Muscle of back (tissue), 13 donors: Measurements from ENCODE around the gene RND3. TPM values are rescaled to one million over a fixed set of nuclear protein-coding genes. Genes with fewer than 3 reads are reported as not detected.

Experiments
- DNase-seq, 3 donors: peaks; one replicate each; pipeline versions ENCODE4 v3.0.0 to v3.0.0-alpha.2; 2013
- long read RNA-seq, 9 donors: transcript quantifications; one replicate each; lab custom pipeline, GENCODE V29; 2026
- polyA plus RNA-seq, 10 donors: library from polyadenylated mRNA; unstranded; fragments of 120-200 nt; gene quantifications; one replicate each; pipeline ENCODE4 v1.2.1, GENCODE V29; 2013; ENCODE audit not compliant: insufficient read length in 10 of 10

Gene RND3, protein sequence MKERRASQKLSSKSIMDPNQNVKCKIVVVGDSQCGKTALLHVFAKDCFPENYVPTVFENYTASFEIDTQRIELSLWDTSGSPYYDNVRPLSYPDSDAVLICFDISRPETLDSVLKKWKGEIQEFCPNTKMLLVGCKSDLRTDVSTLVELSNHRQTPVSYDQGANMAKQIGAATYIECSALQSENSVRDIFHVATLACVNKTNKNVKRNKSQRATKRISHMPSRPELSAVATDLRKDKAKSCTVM
- 10 to 100 TPM; 38.0 to 76.1 (median 54.9) TPM for polyA plus RNA-seq
- long read RNA-seq, donor 1, transcript RND3-202 (5 exons, 2,777 nt): major isoform, 9 of 12 reads
- long read RNA-seq, donor 1, partial matches to known transcripts: 0 of 12 reads
- long read RNA-seq, donor 1, other reads (novel, unspliced or antisense): 0 of 12 reads
- long read RNA-seq, donor 2, transcript RND3-202 (5 exons, 2,777 nt): major isoform, 6 of 13 reads
- long read RNA-seq, donor 2, transcript RND3-201 (6 exons, 2,711 nt): major isoform, 6 of 13 reads
- long read RNA-seq, donor 2, partial matches to known transcripts: 0 of 13 reads
- long read RNA-seq, donor 2, other reads (novel, unspliced or antisense): 0 of 13 reads
- long read RNA-seq, donor 3: 0 reads
- long read RNA-seq, donor 4, transcript RND3-202 (5 exons, 2,777 nt): major isoform, 11 of 14 reads
- long read RNA-seq, donor 4, partial matches to known transcripts: 0 of 14 reads
- long read RNA-seq, donor 4, other reads (novel, unspliced or antisense): 0 of 14 reads
- long read RNA-seq, donor 5, transcript RND3-202 (5 exons, 2,777 nt): major isoform, 9 of 15 reads
- long read RNA-seq, donor 5, partial matches to known transcripts: 0 of 15 reads
- long read RNA-seq, donor 5, other reads (novel, unspliced or antisense): 0 of 15 reads
- long read RNA-seq, donor 6, transcript RND3-202 (5 exons, 2,777 nt): major isoform, 6 of 12 reads
- long read RNA-seq, donor 6, partial matches to known transcripts: 0 of 12 reads
- long read RNA-seq, donor 6, other reads (novel, unspliced or antisense): 0 of 12 reads
- long read RNA-seq, donor 7, transcript RND3-202 (5 exons, 2,777 nt): major isoform, 9 of 14 reads
- long read RNA-seq, donor 7, partial matches to known transcripts: 0 of 14 reads
- long read RNA-seq, donor 7, other reads (novel, unspliced or antisense): 0 of 14 reads
- long read RNA-seq, donor 8, transcript RND3-202 (5 exons, 2,777 nt): major isoform, 10 of 18 reads
- long read RNA-seq, donor 8, partial matches to known transcripts: 0 of 18 reads
- long read RNA-seq, donor 8, other reads (novel, unspliced or antisense): 0 of 18 reads
- long read RNA-seq, donor 9, partial matches to known transcripts: 0 of 2 reads
- long read RNA-seq, donor 9, other reads (novel, unspliced or antisense): 0 of 2 reads

DNA sequence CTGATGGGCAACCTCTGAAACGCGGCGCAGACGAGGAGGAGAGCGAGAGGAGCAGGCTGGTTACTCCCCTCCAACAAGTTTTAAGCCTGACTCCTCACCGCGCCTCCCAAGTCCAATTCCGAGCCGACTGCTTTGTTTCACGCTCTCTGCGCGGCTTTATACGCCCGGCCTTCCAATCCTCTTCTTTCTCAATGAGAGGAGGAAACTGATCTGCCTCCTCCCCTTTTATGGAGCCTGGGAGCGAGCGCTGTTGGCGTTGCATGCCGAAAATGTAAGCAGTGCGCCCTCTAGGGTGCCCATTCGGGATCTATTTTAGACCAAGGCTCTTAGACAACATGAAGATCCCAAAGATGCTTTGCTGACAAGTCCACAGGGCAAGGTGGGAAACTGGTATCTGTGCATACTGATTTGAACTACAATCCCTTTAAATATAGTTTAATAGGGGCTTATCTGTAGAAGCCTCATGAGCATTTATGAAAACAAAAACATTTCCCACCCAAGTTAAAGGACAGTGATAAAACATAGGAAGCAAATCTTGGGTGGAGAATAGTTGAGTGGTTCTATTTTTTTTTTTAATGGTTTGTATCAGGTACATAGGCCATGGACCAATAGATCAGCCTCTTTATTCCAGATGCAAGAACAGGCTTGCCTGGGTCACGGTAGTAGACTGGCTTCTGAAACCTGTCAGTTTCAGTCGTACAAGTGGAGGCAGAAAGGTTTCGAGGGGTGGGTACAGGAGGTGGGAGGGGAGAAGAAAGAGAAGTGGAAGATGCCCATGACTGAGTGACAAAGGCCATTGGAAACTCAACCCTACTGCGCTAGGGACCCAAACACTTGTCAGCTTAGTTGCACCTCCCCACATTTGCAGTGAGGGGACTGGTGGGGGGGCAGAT lies at the start of gene RND3:
RND3 (minus strand) TSS at position 131 of the 893 bp plus-strand sequence. CDS start 250 bp downstream, outside the sequence.
- peak; percentile 98 to 99 (median 99) for DNase-seq

DNA sequence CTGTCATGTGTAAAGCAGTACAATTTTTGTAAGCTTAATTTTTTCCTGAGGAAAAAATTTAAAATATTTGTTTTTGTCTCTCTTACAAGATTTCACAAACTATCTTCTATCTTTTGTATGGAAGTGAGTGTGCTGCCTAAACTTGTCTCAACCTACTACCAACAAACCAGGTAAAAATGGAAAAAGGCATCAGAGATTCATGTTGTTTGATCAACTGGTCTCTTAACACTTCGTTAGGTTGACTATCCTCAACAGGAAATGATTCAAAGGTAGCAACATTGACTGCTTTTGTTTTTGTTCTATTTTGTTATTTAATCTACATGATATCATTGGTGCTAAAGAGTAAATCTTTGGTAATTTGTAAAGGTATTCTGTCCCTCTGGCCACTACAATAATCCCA lies 47.7 kb upstream of the RND3 start:
- DNase-seq: no peak

DNA sequence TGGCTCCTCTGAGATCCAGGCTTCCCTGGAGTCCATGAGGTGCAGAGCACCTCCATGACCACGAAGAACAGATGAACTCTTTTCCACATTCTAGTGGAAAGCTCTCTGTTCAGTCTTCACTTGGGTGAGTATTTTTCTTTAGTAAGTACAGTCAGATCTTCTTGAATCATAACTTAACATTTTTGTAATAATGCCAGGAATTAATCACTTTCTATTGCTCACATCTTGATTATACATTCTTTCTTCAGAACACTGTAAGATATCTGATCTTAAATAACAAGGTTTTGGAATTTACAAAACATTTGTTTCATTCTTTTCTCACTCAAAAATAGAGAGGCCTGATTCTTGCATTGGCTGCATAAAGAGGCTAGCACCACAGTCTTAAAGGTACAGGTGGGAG lies 45.4 kb upstream of the RND3 start:
- peak in 1 of 3 donors; percentile 60 for DNase-seq

DNA sequence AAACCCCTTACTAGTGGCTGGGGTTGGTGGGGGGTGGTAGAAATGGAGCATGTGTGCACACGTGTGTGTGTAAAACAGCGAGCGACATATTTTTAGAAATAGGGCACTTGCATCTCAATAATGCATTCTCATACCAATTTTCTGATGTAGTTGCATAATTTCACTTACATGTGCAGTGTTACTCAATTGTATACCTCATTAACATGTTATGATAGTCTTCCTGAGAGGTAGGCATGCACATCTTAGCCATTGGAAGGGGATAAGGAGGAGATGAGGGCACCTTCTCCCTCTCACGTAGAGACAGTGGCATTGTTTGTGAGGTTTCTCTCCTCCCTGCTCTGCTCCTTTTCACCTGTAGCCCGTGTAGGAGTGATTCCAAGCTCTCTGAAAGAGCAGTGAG lies 44.6 kb upstream of the RND3 start:
- DNase-seq: no peak

DNA sequence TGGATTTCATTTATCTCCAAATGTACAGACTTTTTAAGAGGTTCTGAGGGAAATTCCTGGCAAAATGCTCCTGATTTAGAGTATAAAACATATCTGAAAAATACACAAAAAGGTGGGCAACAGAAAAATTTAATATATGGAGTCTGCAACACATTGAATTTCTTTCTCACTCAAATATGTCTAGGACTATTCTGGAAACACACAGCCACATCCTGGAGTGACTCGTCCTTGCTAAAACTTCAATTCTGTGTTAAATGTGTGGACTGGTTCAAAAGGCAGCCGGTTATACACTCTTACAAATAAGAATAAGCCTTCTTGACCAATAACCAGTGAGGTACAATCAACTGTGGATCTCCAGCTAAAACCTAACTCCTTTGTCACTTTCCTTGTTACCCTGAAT lies 44.1 kb upstream of the RND3 start:
- no peak for DNase-seq

DNA sequence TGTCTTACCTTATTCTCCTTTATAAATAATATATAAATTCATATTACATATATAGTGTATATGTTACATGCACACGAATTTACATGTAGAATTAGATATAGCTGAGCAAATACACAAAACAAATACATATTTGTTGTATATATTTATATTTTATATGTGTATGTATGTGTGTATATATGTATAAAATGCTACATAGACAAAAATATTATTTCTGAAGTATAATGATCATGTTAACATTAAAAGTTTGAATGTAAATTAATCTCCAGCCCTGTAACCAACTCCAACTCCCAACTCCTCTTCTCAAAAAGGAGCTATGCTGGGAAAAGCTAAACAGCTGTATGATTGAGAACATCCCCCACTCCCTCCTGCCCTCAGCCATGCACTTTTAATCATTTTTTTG lies 42.7 kb upstream of the RND3 start:
- no peak for DNase-seq

DNA sequence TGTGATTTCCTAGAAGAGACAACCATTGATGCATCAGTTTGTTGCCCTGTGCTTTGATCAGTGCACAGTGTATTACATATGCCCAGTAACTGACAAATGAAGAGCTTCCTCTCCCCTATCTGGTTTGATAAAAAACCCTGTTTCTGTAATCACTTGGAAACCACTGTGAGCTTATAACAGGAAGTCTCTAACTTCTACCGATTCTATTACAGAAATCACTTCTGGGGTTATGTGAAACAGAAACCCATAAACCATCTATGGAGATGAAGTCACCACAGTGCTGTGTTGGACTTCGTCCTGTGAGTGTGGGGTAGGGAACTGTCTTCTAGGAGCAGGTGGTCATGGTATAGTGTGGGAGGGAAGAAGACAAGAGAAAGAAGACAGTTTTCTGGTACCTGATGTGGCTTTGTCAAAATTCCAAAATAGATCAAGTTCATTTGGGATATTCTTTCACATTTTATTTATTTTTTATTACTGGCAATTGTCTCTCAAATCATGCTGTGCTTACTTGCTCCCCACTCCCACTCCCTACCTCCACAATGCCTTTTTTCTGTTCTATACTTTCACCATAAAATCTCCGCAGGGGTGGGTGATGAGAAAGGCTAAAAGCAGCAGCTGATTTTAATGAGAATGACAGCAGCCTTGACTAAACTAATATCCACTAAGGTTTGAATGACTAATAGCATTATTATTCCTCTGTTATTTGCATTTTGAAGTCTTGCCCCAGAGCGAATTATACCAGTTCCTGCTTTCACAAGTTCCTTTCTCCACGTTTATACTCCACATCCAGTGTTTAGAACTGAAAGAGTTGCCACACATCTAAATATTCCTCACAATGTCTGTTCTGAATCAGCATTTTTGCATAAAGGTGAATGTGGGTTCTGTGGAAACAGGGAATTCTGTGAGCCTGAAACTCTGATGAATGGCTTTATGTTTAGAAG lies 41.7 kb upstream of the RND3 start:
- DNase-seq: peak in 1 of 3 donors; percentile 51

DNA sequence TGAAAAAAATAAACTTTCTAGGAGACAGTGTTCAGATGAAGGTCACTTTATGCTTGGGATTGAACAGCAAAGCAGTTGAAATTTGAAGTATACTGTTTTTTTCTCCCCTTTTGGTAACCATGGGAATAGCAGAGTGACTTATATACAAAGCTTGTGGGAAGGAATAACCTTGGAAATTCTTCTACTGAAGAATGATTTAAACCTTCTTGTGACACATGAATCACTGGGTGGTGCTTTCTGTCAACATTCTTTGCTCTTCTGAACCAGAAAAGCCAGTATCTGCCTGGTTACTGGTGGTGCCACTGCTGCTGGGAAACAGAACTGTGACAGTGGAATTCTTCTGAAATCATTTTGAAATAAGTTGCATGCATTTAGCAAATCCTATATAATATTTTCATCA lies 39.4 kb upstream of the RND3 start:
- peak; percentile 34 to 83 (median 56) for DNase-seq

DNA sequence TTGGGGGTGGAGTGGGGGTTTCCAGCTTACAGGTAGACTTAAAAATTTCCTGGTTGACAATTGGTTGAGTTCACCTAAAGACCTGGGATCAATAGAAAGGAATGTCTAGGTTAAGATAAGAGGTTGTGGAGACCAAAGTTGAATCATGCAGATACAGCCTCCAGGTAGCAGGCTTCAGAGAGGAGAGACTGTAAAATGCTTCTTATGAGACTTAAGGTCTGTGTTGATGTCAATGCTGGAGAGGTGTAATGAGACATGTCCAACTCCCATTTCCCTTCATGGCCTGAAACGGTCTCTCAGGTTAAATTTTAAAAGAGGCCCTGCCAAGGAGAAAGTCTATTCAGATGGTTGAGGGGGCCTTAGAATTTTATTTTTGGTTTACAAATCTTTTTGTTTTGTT lies 38.5 kb upstream of the RND3 start:
- no peak for DNase-seq

DNA sequence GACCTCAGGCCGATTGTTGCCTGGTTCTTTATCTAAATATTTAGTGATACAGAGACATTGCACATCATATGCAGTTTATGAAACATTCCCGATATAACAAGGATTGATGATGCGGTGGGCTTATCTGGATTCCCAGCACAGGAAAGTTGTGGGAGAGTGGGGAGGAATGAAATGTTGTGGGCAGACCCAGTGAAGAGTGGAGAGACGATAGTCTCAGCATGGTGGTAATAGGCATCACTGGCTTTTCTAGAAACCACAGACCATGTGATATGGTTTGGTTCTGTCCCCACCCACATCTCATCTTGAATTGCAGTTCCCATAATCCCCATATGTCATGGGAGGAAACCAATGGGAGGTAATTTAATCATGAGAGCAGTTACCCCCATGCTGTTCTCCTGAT lies 34.8 kb upstream of the RND3 start:
- no peak for DNase-seq

DNA sequence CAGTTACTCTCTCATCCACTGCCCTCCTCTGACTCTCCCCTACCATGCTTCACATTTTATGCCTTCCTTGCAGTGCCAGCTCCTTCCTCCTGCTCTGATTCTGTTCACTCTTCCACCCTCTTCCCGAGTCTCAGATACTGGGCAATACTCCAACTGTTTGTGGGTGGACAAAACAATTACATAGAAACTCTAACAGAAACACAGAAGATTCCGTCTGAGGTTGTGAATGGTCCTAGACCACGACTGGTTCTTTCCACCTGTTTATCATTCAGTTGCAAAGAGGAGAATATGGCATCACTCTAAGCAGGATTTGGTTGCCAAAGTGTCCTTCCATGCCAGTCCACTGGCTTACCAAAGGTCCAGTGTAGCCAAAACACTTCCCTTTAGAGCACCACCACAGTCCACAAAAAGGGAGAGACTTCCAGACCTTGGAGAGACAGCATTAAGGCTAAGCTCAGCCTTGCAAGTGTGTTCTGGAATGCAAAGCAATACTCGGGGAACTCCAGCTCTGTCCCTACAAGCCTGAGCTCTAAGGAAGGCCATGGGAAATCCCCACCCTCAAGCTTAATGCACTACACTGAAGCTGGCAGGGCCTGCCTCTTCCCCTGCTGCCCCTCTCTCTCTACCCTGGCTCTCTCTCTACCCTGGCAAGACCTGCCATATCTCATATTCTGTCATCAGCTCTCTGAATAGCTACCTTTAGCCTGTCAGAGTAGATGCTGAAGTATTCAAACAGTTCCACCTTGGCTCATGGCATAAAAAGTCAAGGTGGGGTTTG lies 33.6 kb upstream of the RND3 start:
- no peak for DNase-seq

DNA sequence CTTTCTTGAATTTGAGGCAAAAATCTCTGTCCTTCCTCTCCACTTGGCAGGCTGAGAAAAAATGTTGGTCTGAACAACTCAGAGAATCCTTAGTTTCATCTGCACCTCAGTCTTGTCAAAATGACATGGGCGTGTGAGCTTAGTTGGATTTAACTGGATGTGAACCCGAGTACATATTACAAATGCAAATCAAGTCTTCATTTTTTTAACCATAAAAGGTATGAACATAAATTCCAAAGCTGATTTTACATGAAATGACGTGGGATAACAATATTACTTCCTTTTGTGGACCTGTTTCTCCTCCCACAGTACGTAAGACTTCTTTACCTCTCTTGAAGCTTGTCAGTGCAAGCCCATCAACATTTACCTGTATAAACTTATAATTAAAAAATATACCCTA lies 32.6 kb upstream of the RND3 start:
- DNase-seq: no peak

DNA sequence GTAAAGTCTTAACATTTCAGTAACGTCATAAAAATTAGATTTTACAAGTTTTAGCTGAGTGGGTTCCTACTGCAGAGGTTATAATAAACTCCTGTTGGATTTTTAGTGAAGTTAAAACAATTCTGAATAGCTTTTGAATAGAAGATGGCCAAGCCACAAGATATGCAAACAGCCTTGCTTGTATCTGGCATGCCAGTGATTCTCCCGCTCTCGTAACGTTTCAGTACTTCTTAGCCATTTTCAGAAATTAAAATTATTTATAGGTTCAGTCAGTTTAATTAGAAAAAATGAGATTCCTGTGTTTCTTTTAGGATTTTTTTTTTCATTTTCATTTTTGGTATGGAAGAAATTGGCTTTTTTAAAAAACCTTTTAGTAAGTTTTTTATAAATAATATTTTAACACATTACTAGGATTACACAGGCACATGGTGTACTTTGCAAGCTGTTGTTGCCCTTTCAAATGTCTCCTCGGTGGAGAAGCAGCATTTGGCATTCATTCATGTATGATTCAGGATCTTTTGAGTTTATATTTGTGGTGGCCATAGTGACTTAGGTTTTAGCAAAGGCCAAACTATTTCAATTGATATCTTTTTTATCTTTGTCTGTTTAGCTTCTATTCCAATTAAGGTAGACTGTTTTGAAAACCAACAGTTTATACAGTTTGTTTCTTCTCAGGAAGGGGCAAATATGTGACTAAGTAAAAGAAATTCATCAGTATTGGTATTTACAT lies 30.6 kb upstream of the RND3 start:
- DNase-seq: no peak

DNA sequence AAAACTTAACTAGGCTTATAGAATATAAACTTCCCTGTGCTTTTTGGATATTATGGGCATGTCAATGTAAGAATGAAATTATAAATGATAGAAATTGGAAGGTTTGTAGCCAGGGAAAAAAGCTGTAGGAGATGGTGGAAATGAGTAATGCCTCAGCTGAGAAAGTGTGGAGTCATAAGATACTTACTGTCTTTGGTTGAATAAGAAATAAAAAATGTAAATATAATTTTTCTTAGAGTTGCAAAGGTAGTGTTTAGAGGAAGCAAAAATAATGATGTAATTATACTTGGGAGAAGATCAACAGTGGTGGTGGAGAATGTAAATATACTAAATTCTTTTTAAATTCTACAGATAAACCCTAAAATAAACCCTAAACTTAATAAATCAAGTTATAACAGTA lies 26.2 kb upstream of the RND3 start:
- no peak for DNase-seq

DNA sequence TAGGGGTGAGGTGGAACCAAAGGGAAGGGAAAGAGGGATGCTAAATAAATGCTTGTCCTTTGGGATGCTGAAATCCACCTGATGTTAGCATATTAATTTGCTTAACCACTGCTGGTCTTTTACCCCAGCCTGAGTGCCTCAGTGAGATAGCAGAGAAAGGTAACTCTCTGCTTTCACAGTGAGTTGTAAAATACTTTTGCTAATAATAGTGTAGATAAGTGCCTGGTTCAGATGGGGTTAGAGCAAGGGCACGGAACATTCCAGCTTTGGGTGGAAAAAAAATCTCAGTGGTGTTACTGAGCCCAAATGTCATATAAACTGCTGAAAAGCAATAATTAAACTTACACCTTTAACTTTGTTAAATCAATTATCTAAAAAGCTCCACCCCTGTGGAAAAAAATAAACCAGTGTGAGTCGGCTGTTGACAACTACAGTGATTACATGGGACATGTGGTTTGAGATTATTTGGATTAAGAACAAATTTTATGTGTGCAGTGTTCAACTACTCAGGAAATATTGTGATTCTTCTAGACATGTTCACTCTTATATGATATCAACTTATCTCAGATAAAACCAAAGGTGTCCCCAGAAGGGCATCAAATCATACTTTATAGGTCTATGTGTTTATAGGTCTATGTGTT lies 21.1 kb upstream of the RND3 start:
- no peak for DNase-seq

DNA sequence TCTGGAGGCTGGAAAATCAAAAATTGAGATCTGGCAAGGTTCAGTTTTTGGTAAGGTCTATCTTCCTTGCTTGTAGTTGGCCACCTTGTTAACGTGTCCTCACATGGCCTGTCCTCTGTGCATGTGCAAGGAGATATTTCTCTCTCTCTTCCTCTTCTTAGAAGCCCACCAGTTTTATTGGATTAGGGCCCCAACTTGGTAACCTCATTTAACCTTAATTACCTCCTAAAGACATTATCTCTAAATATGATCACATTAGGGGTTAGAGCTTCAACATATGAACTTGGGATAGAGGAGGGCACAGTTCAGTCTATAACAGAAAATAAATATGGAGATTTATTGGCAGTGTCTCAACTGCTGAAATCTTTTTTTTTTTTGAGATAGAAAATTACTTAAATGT lies 19.6 kb upstream of the RND3 start:
- DNase-seq: no peak

DNA sequence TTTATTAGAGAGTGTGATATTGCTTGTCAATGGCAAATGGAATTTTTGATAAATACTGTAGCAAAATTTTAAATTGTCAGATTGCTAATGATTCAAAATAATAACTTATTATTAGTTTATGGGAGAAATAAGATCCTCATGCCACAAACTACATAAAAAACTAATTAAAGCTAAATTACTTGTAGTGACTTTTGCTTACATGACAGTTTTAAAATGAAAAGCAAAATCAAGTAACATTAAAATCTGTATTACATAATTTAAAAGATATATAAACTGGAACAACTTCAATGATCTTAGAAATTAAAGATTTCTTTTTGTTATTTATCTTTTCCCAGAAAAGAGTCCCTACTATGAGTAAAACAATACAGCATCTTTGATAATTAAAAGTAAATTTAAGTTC lies 17.7 kb upstream of the RND3 start:
- DNase-seq: no peak
